NB4 (cell line): ENCODE measurements around the gene FAM186B.

Experiments
- DNase-seq: peaks from one replicate; pipeline ENCODE4 v3.0.0; 2010; ENCODE audit warnings: low read depth
- H3K4me3 ChIP-seq: one replicate; pipeline ENCODE4 v1.5.1; 2011; ENCODE audit warnings: mild to moderate bottlenecking, low read depth, low read length, moderate library complexity
- MYC ChIP-seq: IDR thresholded peaks from 2 replicates; pipeline ENCODE4 v1.6.1; 2011; ENCODE audit warnings: low read depth, low read length
- POLR2A ChIP-seq: IDR thresholded peaks from 2 replicates; pipeline ENCODE4 v1.6.1; 2011; ENCODE audit warnings: mild to moderate bottlenecking; ENCODE audit not compliant: insufficient read length; ENCODE audit errors: extremely low read depth
- TF ChIP-seq, protein P1 (sequence below): IDR thresholded peaks from 2 replicates; pipeline ENCODE4 v1.6.1; 2011; ENCODE audit warnings: low read depth, low read length
- TF ChIP-seq, protein P2 (sequence below): IDR thresholded peaks from one replicate; pipeline ENCODE4 v1.5.1; 2012; ENCODE audit warnings: low read depth, low read length

FAM186B gene

DNA sequence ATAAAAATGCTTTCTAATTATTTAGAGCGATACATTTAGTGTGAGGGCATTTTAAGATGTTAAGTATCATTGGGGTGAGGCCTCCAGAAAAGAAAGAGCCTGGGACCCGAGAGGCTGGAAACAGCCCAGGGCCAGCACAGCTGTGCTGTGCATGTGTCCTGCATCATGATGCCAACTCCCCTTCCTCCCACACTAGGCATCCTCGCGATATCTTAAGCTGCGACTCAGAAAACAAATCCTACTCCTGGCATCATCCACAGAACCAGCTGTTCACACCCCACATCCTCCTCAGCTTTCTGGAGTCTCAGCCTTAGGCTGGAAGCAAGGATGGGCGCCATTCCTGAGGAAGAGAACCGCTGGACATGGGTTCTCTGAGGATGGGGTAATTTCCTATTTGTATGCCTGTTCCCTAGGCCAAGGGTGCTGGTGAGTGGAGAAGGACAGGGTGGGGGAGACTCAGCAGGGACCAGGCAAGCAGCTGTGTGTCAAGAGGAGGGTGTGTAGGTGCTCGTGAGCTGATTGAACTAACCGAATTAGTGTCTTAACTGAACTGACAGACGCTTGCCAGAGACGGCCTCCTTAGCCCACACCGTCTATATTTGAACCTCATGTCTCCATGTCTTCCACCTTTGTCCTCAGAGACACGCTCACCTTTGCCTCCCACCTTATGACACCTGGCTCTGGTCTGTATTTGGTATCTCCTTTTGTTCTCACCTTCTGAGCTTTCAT is 21.9 kb downstream of the FAM186B start:
- TF ChIP-seq, protein P1, sequence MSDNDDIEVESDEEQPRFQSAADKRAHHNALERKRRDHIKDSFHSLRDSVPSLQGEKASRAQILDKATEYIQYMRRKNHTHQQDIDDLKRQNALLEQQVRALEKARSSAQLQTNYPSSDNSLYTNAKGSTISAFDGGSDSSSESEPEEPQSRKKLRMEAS, result no peak
- TF ChIP-seq, protein P2, sequence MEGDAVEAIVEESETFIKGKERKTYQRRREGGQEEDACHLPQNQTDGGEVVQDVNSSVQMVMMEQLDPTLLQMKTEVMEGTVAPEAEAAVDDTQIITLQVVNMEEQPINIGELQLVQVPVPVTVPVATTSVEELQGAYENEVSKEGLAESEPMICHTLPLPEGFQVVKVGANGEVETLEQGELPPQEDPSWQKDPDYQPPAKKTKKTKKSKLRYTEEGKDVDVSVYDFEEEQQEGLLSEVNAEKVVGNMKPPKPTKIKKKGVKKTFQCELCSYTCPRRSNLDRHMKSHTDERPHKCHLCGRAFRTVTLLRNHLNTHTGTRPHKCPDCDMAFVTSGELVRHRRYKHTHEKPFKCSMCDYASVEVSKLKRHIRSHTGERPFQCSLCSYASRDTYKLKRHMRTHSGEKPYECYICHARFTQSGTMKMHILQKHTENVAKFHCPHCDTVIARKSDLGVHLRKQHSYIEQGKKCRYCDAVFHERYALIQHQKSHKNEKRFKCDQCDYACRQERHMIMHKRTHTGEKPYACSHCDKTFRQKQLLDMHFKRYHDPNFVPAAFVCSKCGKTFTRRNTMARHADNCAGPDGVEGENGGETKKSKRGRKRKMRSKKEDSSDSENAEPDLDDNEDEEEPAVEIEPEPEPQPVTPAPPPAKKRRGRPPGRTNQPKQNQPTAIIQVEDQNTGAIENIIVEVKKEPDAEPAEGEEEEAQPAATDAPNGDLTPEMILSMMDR, result no peak
- TF ChIP-seq POLR2A (no peak), MYC (no peak)
- H3K4me3 ChIP-seq, result no peak overlapping the region
- no peak for DNase-seq

DNA sequence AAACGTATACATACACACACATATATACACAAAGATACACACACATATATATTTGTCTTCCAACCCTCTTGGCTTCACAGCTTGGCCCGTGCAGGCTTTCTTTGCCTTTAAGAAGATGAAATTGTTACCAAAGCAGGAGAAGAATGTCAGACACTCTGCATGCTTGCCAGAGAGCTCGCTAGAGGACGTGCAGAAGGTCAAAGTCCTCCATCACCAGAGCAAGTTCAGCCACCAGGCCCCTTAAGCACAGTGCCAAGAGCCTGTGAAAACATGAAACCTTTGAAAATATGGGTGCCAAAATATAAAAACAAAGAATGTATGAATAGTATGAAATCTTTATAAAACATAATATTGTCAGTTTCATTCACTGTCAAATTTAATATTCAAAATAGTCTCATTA is 22.6 kb downstream of the FAM186B start:
- no peak overlapping the region for H3K4me3 ChIP-seq
- no peak for DNase-seq
- TF ChIP-seq POLR2A (no peak), MYC (no peak)
- TF ChIP-seq, protein P2, result no peak
- TF ChIP-seq, protein P1, result no peak

DNA sequence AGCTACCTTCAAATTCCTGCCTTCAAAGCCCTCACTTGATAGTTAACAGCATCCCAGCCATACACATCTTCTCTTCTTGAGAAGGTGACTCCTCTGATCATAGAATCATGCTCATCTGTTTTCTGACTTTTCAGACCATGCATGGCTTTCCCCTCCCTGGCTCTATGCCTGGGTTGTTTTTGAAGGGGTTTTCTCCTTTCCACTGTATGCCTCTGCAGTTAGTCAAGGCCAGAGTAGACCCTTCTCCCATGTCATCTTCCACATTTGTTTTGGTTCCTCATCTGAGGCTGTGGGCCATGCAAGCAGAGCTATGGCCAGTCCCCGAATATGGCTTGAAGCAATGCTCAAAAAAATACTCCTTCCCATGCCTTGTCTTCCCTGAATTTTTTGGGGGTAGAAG is 23.2 kb downstream of the FAM186B start:
- TF ChIP-seq POLR2A, result no peak
- TF ChIP-seq MYC, result no peak
- TF ChIP-seq, protein P2, result no peak
- TF ChIP-seq, protein P1, result no peak
- no peak for DNase-seq
- no peak overlapping the region for H3K4me3 ChIP-seq

DNA sequence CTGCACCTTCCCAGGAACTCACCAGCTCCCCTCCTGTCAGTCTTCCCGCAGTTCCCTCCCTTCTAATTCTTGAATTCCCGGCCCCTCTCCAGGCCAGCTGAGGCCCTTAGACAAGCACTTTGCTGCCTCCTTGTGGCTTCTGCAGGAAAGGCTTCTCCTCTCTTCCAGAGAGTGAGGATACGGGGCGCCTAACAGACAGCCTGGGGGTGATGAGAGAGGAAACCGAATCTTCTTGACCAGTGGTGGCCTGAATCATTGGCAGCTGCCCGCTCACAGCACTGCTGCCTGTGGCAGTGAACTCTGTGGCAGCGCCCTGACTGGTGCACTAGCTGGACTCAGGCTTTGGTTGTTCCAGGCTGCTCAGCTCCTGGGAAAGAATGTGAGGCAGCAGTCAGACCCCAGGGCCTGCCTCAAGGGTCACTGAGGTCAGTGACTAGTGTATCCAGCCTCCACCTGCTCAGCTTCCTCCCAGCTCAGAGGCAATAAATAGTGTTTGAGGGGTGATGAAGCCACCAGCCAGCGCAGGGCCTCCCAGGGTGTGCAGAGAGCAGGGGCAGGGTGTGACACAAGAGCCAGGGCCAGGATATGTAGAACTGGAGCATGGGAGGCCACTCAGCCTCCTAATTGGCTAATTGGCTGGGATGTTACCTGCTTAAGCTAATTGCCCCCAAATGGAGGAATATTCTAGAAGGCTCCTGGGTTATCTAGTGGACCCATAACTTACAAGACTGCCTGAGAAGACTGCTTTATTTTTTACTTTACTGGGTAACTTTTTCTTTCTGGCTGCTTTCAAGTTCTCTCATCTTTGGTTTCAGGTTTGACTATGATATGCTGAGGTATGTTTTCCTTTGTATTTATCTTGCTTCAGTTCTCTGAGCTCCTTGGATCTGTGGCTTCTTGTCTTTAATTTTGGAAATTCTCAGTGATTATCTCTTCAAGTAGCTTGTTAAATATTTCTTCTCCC is 24.6 kb downstream of the FAM186B start:
- no peak for TF ChIP-seq MYC
- TF ChIP-seq, protein P2, result peak; percentile 83
- peak; percentile 60 for DNase-seq
- H3K4me3 ChIP-seq, result no peak overlapping the region

DNA sequence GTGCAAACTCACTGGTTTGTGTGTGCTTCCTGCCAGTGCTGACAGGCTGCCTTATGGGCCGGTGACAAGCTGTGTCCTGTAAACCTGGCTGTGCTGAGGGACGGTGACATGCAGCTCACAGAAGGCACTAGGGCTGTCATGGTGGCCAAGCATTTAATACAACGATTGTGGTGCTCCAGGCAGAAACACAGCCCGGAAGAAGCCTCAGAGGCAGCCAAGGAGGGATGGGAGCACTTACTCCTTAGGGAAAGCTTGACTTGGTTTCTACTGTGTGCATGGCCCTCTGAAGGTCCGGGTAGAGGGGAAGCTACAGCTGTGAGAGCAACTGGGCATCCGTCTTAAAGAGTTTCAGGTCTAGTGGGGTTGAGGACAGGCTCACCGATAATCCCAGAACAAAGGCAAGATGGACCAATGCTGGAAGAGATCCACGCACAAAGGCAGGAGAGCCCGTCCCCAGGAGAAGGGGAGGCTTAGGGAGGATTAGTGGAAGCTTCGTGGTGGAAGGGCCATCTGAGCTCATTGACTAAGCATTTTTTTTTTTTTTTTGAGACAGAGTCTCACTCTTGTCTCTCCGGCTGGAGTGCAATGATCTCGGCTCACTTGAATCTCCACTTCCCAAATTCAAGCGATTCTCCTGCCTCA is 26.8 kb downstream of the FAM186B start:
- TF ChIP-seq POLR2A, result no peak
- TF ChIP-seq, protein P2, result no peak
- no peak for TF ChIP-seq MYC
- TF ChIP-seq, protein P1, result no peak
- peak; percentile 33 for DNase-seq
- H3K4me3 ChIP-seq, result no peak overlapping the region
